ENCODE measurements around the gene AMDHD2.

- TF ChIP-seq, protein P1, sequence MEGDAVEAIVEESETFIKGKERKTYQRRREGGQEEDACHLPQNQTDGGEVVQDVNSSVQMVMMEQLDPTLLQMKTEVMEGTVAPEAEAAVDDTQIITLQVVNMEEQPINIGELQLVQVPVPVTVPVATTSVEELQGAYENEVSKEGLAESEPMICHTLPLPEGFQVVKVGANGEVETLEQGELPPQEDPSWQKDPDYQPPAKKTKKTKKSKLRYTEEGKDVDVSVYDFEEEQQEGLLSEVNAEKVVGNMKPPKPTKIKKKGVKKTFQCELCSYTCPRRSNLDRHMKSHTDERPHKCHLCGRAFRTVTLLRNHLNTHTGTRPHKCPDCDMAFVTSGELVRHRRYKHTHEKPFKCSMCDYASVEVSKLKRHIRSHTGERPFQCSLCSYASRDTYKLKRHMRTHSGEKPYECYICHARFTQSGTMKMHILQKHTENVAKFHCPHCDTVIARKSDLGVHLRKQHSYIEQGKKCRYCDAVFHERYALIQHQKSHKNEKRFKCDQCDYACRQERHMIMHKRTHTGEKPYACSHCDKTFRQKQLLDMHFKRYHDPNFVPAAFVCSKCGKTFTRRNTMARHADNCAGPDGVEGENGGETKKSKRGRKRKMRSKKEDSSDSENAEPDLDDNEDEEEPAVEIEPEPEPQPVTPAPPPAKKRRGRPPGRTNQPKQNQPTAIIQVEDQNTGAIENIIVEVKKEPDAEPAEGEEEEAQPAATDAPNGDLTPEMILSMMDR (IDR thresholded peaks at IDR 0.05 in 4 of 5, conservative IDR thresholded peaks at IDR 0.05 in 1 of 5) = no peak
- TF ChIP-seq POLR2A (IDR thresholded peaks at IDR 0.05) = no peak
Measured at GRCh38 chr16:2470603-2471015, 49.6 kb upstream of the AMDHD2 start.
